K562 (cell line): ENCODE measurements around the gene RNU11. TPM values are rescaled to one million over a fixed set of nuclear protein-coding genes. Genes with fewer than 3 reads are reported as not detected.

Source experiments
- CEBPG ChIP-seq, 3 experiments: fragments of 200-800 bp in 1 of 3; sonication (Bioruptor generic) in 1 of 3; sonication (generic) in 1 of 3; formaldehyde crosslinking in 1 of 3; IDR thresholded peaks in 2 of 3; conservative IDR thresholded peaks in 1 of 3; 2 replicates each; pipeline versions ENCODE4 v1.6.1 to v1.8.0; 2016 to 2022; ENCODE audit warnings: missing compliant biosample characterization in 2 of 3, missing genetic modification characterization in 2 of 3, mild to moderate bottlenecking in 1 of 3, missing genetic modification reagents in 1 of 3
- ETV6 ChIP-seq, 3 experiments: fragments of 150-350 bp in 1 of 3; sonication (generic) in 1 of 3; formaldehyde crosslinking in 1 of 3; IDR thresholded peaks; 2 replicates each; pipeline versions ENCODE4 v1.6.1 to v1.8.0; 2014 to 2022; ENCODE audit warnings: borderline replicate concordance in 2 of 3, low read depth in 2 of 3, antibody characterized with exemption in 1 of 3, low read length in 1 of 3, mild to moderate bottlenecking in 1 of 3, missing genetic modification reagents in 1 of 3
- FOXA3 ChIP-seq, 2 experiments: fragments of 450-650 bp in 1 of 2; sonication (generic) in 1 of 2; formaldehyde crosslinking; IDR thresholded peaks in 1 of 2; conservative IDR thresholded peaks in 1 of 2; 2 replicates each; pipeline versions ENCODE4 v1.4.0 to v1.8.0; 2020 to 2022; ENCODE audit warnings: mild to moderate bottlenecking in 2 of 2, missing genetic modification reagents in 1 of 2
- NR1H2 ChIP-seq: sonication (generic); formaldehyde crosslinking; IDR thresholded peaks from 2 replicates; pipeline ENCODE4 v1.4.0; 2020; ENCODE audit warnings: mild to moderate bottlenecking, missing genetic modification reagents
- NR2F6 ChIP-seq: fragments of 450-650 bp; formaldehyde crosslinking; IDR thresholded peaks from 2 replicates; pipeline ENCODE4 v1.4.0; 2020; ENCODE audit warnings: mild to moderate bottlenecking
- NRF1 ChIP-seq, 2 experiments: fragments of 450-650 bp; IDR thresholded peaks in 1 of 2; conservative IDR thresholded peaks in 1 of 2; 2 replicates each; pipeline ENCODE4 v1.6.1; 2014; ENCODE audit warnings: mild to moderate bottlenecking in 2 of 2
- SMARCB1 ChIP-seq: IDR thresholded peaks from 2 replicates; pipeline ENCODE4 v1.6.1; 2011; ENCODE audit warnings: improper control_type of control experiment, low read depth; ENCODE audit not compliant: insufficient read length
- SRSF7 ChIP-seq: fragments of 200-400 bp; formaldehyde crosslinking; optimal IDR thresholded peaks from 2 replicates; pipeline ENCODE3; 2017; ENCODE audit warnings: mild to moderate bottlenecking, low read depth, low read length
- ZNF57 ChIP-seq: fragments of 450-650 bp; formaldehyde crosslinking; IDR thresholded peaks from 2 replicates; pipeline ENCODE4 v1.4.0; 2020; ENCODE audit warnings: mild to moderate bottlenecking, moderate library complexity
- polyA plus RNA-seq, 8 experiments: library from polyadenylated mRNA; depleted of rRNA in 4 of 8; stranded (reverse) in 5 of 8; unstranded in 3 of 8; fragments of >200 nt; fragmentation: Nextera tagmentation in 2 of 8; fragmentation: Illumina TruSeq in 1 of 8; extraction: Ambion mirVana in 2 of 8; extraction: Trizol in 1 of 8; gene quantifications; 2 replicates each; pipeline versions ENCODE4 v1.2.1 to v1.2.3, GENCODE V29; 2011 to 2014; ENCODE audit warnings: inconsistent platforms in 1 of 8, missing spikeins in 1 of 8
- total RNA-seq, 7 experiments: library from RNA; depleted of rRNA in 6 of 7; stranded (reverse); fragments of >200 nt in 6 of 7; fragmentation: Illumina TruSeq in 2 of 7; extraction: Trizol in 2 of 7; gene quantifications; 2 replicates each; pipeline versions ENCODE4 v1.2.1 to v1.2.3, GENCODE V29; 2011 to 2021; ENCODE audit warnings: low replicate concordance in 1 of 7
- TF ChIP-seq, protein P1 (sequence below), 2 experiments: fragments of 450-650 bp; IDR thresholded peaks; 2 replicates each; pipeline ENCODE4 v1.6.1; 2016
- TF ChIP-seq, protein P2 (sequence below): fragments of 450-650 bp; IDR thresholded peaks from one replicate; pipeline ENCODE4 v1.6.1; 2018; ENCODE audit warnings: mild to moderate bottlenecking, moderate library complexity; ENCODE audit not compliant: partially characterized antibody
- TF ChIP-seq, protein P3 (sequence below), 2 experiments: fragments of 450-650 bp in 1 of 2; sonication (generic) in 1 of 2; formaldehyde crosslinking in 1 of 2; IDR thresholded peaks; 2 replicates each; pipeline versions ENCODE4 v1.7.1 to v1.9.0; 2016 to 2022; ENCODE audit warnings: inconsistent platforms in 1 of 2, mild to moderate bottlenecking in 1 of 2, missing genetic modification reagents in 1 of 2

The RNU11 gene
- total and polyA plus RNA-seq, 9 of the 15 experiments (the other 6 are each of a cell fraction or from before 2014, with no cell fraction given): not detected

DNA sequence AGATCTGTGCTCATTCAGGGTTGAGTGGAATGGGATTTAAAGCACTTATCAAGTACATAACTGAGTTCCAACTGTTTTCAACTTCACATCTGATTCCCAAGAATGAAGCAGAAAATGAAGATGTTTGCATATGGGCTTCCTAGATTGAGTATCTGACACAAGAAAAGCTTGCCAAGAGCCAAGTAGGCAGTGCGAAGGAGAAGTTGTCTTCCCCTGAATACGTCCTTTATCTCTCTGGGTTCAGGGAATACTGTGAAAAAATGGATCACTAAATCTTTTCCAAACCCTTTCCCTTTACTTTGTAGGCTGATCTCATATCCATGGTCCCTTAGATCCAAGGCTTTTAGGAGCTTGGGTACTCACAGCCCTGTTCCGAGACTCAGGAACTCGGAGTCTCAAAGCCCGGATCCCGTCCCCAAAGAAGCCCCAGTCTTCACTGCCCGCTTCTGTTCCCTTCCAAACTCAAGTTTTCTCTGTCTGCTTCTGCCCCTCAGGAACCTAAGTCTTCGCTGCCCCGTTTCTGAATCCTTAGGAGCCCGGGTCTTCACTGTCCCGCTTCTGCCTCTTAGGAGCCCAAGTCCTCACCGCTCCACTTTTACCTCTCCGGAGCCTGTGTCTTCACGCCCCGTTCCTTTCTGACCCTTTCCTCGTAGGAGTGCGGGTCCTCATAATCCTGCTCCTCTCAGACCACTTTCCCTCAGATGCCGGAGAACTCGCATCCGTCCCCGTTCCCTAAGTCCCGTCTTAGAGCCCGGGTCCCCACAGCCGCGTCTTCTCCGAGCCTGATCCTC is 6.1 kb upstream of the RNU11 start (continued):
- TF ChIP-seq, protein P1, sequence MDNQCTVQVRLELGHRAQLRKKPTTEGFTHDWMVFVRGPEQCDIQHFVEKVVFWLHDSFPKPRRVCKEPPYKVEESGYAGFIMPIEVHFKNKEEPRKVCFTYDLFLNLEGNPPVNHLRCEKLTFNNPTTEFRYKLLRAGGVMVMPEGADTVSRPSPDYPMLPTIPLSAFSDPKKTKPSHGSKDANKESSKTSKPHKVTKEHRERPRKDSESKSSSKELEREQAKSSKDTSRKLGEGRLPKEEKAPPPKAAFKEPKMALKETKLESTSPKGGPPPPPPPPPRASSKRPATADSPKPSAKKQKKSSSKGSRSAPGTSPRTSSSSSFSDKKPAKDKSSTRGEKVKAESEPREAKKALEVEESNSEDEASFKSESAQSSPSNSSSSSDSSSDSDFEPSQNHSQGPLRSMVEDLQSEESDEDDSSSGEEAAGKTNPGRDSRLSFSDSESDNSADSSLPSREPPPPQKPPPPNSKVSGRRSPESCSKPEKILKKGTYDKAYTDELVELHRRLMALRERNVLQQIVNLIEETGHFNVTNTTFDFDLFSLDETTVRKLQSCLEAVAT (IDR thresholded peaks at IDR 0.05): peak in 1 of 2 experiments; percentile 64; a peak in 1 of 4 replicates
- TF ChIP-seq ETV6 (IDR thresholded peaks at IDR 0.05; ENCODE audit: borderline replicate concordance in 1 of 2, low read depth in 2 of 2, low read length in 1 of 2) (no peak), ETV6 (CRISPR knock-in tag; IDR thresholded peaks at IDR 0.05; ENCODE audit: borderline replicate concordance) (no peak), NR2F6 (CRISPR knock-in tag) (peak; percentile 54; the same call in 1 of the 2 replicates), ZNF57 (CRISPR knock-in tag) (no peak; the same call in 1 of the 2 replicates), NRF1 (conservative IDR thresholded peaks at IDR 0.05 in 1 of 2, IDR thresholded peaks at IDR 0.05 in 1 of 2) (no peak), SMARCB1 (no peak), NR1H2 (CRISPR knock-in tag) (peak; percentile 84; the same call in 1 of the 2 replicates), FOXA3 (CRISPR knock-in tag; conservative IDR thresholded peaks at IDR 0.05 in 1 of 2, IDR thresholded peaks at IDR 0.05 in 1 of 2) (no peak), CEBPG (CRISPR knock-in tag; IDR thresholded peaks at IDR 0.05) (no peak), CEBPG (tag; conservative IDR thresholded peaks at IDR 0.05 in 1 of 2, IDR thresholded peaks at IDR 0.05 in 1 of 2) (no peak), SRSF7 (no peak)
- TF ChIP-seq, protein P2, sequence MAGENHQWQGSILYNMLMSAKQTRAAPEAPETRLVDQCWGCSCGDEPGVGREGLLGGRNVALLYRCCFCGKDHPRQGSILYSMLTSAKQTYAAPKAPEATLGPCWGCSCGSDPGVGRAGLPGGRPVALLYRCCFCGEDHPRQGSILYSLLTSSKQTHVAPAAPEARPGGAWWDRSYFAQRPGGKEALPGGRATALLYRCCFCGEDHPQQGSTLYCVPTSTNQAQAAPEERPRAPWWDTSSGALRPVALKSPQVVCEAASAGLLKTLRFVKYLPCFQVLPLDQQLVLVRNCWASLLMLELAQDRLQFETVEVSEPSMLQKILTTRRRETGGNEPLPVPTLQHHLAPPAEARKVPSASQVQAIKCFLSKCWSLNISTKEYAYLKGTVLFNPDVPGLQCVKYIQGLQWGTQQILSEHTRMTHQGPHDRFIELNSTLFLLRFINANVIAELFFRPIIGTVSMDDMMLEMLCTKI: no peak
- TF ChIP-seq, protein P3, sequence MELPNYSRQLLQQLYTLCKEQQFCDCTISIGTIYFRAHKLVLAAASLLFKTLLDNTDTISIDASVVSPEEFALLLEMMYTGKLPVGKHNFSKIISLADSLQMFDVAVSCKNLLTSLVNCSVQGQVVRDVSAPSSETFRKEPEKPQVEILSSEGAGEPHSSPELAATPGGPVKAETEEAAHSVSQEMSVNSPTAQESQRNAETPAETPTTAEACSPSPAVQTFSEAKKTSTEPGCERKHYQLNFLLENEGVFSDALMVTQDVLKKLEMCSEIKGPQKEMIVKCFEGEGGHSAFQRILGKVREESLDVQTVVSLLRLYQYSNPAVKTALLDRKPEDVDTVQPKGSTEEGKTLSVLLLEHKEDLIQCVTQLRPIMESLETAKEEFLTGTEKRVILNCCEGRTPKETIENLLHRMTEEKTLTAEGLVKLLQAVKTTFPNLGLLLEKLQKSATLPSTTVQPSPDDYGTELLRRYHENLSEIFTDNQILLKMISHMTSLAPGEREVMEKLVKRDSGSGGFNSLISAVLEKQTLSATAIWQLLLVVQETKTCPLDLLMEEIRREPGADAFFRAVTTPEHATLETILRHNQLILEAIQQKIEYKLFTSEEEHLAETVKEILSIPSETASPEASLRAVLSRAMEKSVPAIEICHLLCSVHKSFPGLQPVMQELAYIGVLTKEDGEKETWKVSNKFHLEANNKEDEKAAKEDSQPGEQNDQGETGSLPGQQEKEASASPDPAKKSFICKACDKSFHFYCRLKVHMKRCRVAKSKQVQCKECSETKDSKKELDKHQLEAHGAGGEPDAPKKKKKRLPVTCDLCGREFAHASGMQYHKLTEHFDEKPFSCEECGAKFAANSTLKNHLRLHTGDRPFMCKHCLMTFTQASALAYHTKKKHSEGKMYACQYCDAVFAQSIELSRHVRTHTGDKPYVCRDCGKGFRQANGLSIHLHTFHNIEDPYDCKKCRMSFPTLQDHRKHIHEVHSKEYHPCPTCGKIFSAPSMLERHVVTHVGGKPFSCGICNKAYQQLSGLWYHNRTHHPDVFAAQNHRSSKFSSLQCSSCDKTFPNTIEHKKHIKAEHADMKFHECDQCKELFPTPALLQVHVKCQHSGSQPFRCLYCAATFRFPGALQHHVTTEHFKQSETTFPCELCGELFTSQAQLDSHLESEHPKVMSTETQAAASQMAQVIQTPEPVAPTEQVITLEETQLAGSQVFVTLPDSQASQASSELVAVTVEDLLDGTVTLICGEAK (IDR thresholded peaks at IDR 0.05): no peak
- TF ChIP-seq, protein P3 (CRISPR knock-in tag; IDR thresholded peaks at IDR 0.05): peak; percentile 61; the same call in 1 of the 2 replicates
